H1 (cell line): ENCODE measurements around the gene GTPBP1. TPM values are rescaled to one million over a fixed set of nuclear protein-coding genes. Genes with fewer than 3 reads are reported as not detected.

Experiments
- CTCF ChIA-PET: fragments of 300-600 bp; sonication (Branson Sonifier 250); formaldehyde crosslinking; loops from one replicate; lab custom pipeline; 2021; ENCODE audit not compliant: partially characterized antibody; lab: Charles Lee
- POLR2A ChIA-PET: fragments of 300-600 bp; sonication (Branson Sonifier 250); formaldehyde crosslinking; loops from one replicate; lab custom pipeline; 2021; ENCODE audit warnings: inconsistent platforms; ENCODE audit not compliant: partially characterized antibody; lab: Charles Lee
- DNase-seq, 2 experiments: peaks; one replicate each; pipeline versions ENCODE4 v3.0.0 to v3.0.0-alpha.2; 2010 to 2022; ENCODE audit warnings: low spot score in 2 of 2, low read depth in 1 of 2, mixed read lengths in 1 of 2
- FAIRE-seq: peaks from 2 replicates; lab custom pipeline; 2011; peaks lifted over from hg19 to GRCh38; lab: Jason Lieb, UNC
- H2AFZ ChIP-seq: 2 replicates; pipeline ENCODE4 v1.8.1; 2012; ENCODE audit warnings: low read length, inconsistent platforms
- H2AK5ac ChIP-seq: 2 replicates; pipeline ENCODE4 v1.6.1; 2013; ENCODE audit warnings: low read depth, low read length
- H2BK120ac ChIP-seq: replicated peaks from 2 replicates; pipeline ENCODE3; 2013; ENCODE audit warnings: low read depth, low read length, inconsistent platforms
- H2BK12ac ChIP-seq: 2 replicates; pipeline ENCODE4 v1.6.1; 2013; ENCODE audit warnings: low read depth, low read length
- H2BK15ac ChIP-seq: 2 replicates; pipeline ENCODE4 v1.6.1; 2013; ENCODE audit warnings: low read length
- H2BK20ac ChIP-seq: 2 replicates; pipeline ENCODE4 v1.6.1; 2013; ENCODE audit warnings: low read length
- H2BK5ac ChIP-seq: 2 replicates; pipeline ENCODE4 v1.6.1; 2013; ENCODE audit warnings: low read depth, low read length
- H3K14ac ChIP-seq: 2 replicates; pipeline ENCODE4 v1.6.1; 2013; ENCODE audit warnings: inconsistent platforms; ENCODE audit not compliant: insufficient read length
- H3K18ac ChIP-seq: 2 replicates; pipeline ENCODE4 v1.6.1; 2013; ENCODE audit warnings: low read length; ENCODE audit errors: extremely low read depth
- H3K23ac ChIP-seq: 2 replicates; pipeline ENCODE4 v1.6.1; 2013; ENCODE audit warnings: inconsistent platforms; ENCODE audit not compliant: insufficient read length
- H3K23me2 ChIP-seq: 2 replicates; pipeline ENCODE4 v1.6.1; 2013; ENCODE audit warnings: low read depth, low read length
- H3K27ac ChIP-seq: 2 replicates; pipeline ENCODE4 v1.6.1; 2011; ENCODE audit warnings: low read depth, low read length, inconsistent platforms
- H3K27me3 ChIP-seq, 4 experiments: replicated peaks in 1 of 4; 1 replicate in 1 of 4; 2 replicates in 3 of 4; pipeline versions ENCODE4 v1.6.1 to v1.8.1; 2011 to 2013; ENCODE audit warnings: low read length in 3 of 4, mild to moderate bottlenecking in 3 of 4, inconsistent platforms in 2 of 4, mixed read lengths in 2 of 4, moderate library complexity in 1 of 4; ENCODE audit not compliant: control insufficient read depth in 3 of 4, insufficient read depth in 3 of 4; ENCODE audit errors: extremely low read depth in 1 of 4
- H3K36me3 ChIP-seq, 4 experiments: 2 replicates each; pipeline versions ENCODE4 v1.6.1 to v1.8.1; 2011 to 2013; ENCODE audit warnings: mild to moderate bottlenecking in 4 of 4, low read length in 3 of 4, moderate library complexity in 2 of 4, control low read depth in 1 of 4, inconsistent platforms in 1 of 4; ENCODE audit not compliant: insufficient read depth in 4 of 4, control insufficient read depth in 2 of 4
- H3K4ac ChIP-seq: replicated peaks from 2 replicates; pipeline ENCODE3; 2013; ENCODE audit warnings: low read length, low read depth, mixed read lengths, inconsistent platforms; ENCODE audit not compliant: insufficient read length
- H3K4me1 ChIP-seq, 4 experiments: replicated peaks in 1 of 4; 1 replicate in 1 of 4; 2 replicates in 3 of 4; pipeline versions ENCODE4 v1.6.1 to v1.8.1; 2011 to 2013; ENCODE audit warnings: low read length in 3 of 4, inconsistent platforms in 2 of 4, mixed read lengths in 1 of 4; ENCODE audit not compliant: insufficient read depth in 4 of 4, control insufficient read depth in 3 of 4
- H3K4me2 ChIP-seq, 2 experiments: 2 replicates each; pipeline versions ENCODE4 v1.6.1 to v1.8.1; 2011 to 2013; ENCODE audit warnings: low read depth in 2 of 2, low read length in 2 of 2, control low read depth in 1 of 2, inconsistent platforms in 1 of 2, mild to moderate bottlenecking in 1 of 2; ENCODE audit not compliant: insufficient read depth in 1 of 2
- H3K4me3 ChIP-seq, 4 experiments: fragments of 200-600, 300-600 bp in 1 of 4; sonication (generic), shearing (Covaris generic), sonication (Bioruptor Twin) in 1 of 4; 2 replicates each; pipeline versions ENCODE4 v1.5.1 to v1.8.1; 2011 to 2016; ENCODE audit warnings: low read length in 4 of 4, low read depth in 3 of 4, control low read depth in 2 of 4, inconsistent platforms in 2 of 4, mild to moderate bottlenecking in 2 of 4, mixed read lengths in 1 of 4, moderate library complexity in 1 of 4; ENCODE audit not compliant: insufficient read depth in 2 of 4; ENCODE audit errors: extremely low read depth in 1 of 4
- H3K56ac ChIP-seq: replicated peaks from 2 replicates; pipeline ENCODE3; 2013; ENCODE audit warnings: low read depth, mild to moderate bottlenecking, mixed read lengths, low read length, inconsistent platforms; ENCODE audit not compliant: insufficient read length
- H3K79me1 ChIP-seq: 2 replicates; pipeline ENCODE4 v1.6.1; 2013; ENCODE audit warnings: low read depth, low read length, control low read depth
- H3K79me2 ChIP-seq, 2 experiments: 2 replicates each; pipeline versions ENCODE4 v1.6.1 to v1.8.1; 2012 to 2013; ENCODE audit warnings: low read length in 2 of 2, mild to moderate bottlenecking in 2 of 2, inconsistent platforms in 1 of 2; ENCODE audit not compliant: insufficient read depth in 2 of 2, control insufficient read depth in 1 of 2
- H3K9ac ChIP-seq, 4 experiments: replicated peaks in 1 of 4; 1 replicate in 1 of 4; 2 replicates in 3 of 4; pipeline versions ENCODE4 v1.6.1 to v1.8.1; 2011 to 2013; ENCODE audit warnings: low read depth in 3 of 4, low read length in 3 of 4, control low read depth in 2 of 4, mild to moderate bottlenecking in 2 of 4, moderate library complexity in 2 of 4, inconsistent platforms in 1 of 4; ENCODE audit errors: extremely low read depth in 1 of 4
- H3K9me3 ChIP-seq, 2 experiments: 2 replicates each; pipeline versions ENCODE4 v1.6.1 to v1.8.1; 2012 to 2013; ENCODE audit warnings: mild to moderate bottlenecking in 2 of 2, moderate library complexity in 2 of 2, control low read depth in 1 of 2, inconsistent platforms in 1 of 2, low read depth in 1 of 2, low read length in 1 of 2, mixed read lengths in 1 of 2; ENCODE audit not compliant: insufficient read depth in 2 of 2
- H4K20me1 ChIP-seq, 2 experiments: replicated peaks in 1 of 2; 2 replicates each; pipeline versions ENCODE3 to v1.8.1; 2011 to 2013; ENCODE audit warnings: inconsistent platforms in 2 of 2, low read length in 2 of 2, mild to moderate bottlenecking in 1 of 2; ENCODE audit not compliant: insufficient read depth in 2 of 2, control insufficient read depth in 1 of 2
- H4K5ac ChIP-seq: 2 replicates; pipeline ENCODE4 v1.6.1; 2013; ENCODE audit warnings: low read length, low read depth, mixed read lengths, inconsistent platforms; ENCODE audit not compliant: insufficient read length
- H4K8ac ChIP-seq: 2 replicates; pipeline ENCODE4 v1.8.0; 2013; ENCODE audit warnings: mild to moderate bottlenecking, moderate library complexity, low read length, inconsistent platforms; ENCODE audit not compliant: insufficient read depth; ENCODE audit errors: extremely low read depth
- H4K91ac ChIP-seq: replicated peaks from 2 replicates; pipeline ENCODE3; 2013; ENCODE audit warnings: low read length, mixed read lengths, inconsistent platforms; ENCODE audit not compliant: insufficient read length
- BCL11A ChIP-seq, 2 experiments: IDR thresholded peaks; one replicate each; pipeline ENCODE4 v1.6.1; 2011; ENCODE audit warnings: low read depth in 2 of 2, low read length in 2 of 2, mild to moderate bottlenecking in 2 of 2
- EGR1 ChIP-seq: IDR thresholded peaks from 2 replicates; pipeline ENCODE4 v1.6.1; 2011; ENCODE audit warnings: low read depth, low read length, borderline replicate concordance
- MAFK ChIP-seq: IDR thresholded peaks from 2 replicates; pipeline ENCODE4 v1.6.1; 2012; ENCODE audit warnings: low read depth, mild to moderate bottlenecking, improper control_type of control experiment, low read length
- SP1 ChIP-seq: IDR thresholded peaks from 2 replicates; pipeline ENCODE4 v1.6.1; 2011; ENCODE audit warnings: low read depth, low read length
- TCF12 ChIP-seq: IDR thresholded peaks from 2 replicates; pipeline ENCODE4 v1.6.1; 2011; ENCODE audit warnings: low read depth, mild to moderate bottlenecking, low read length
- ZNF274 ChIP-seq: IDR thresholded peaks from 2 replicates; pipeline ENCODE4 v1.7.0; 2012; ENCODE audit warnings: low read length, borderline replicate concordance; ENCODE audit errors: extremely low read depth
- WGBS, 2 experiments: shearing (Covaris generic) in 1 of 2; methylation state at CpG; one replicate each; pipeline versions ENCODE4 v1.1.6 to v1.1.7; 2013 to 2015; ENCODE audit warnings: low lambda C conversion rate in 2 of 2, mixed read lengths in 2 of 2, inconsistent platforms in 1 of 2, low coverage in 1 of 2, missing lambda C conversion rate in 1 of 2; ENCODE audit not compliant: insufficient replicate concordance in 2 of 2, insufficient coverage in 1 of 2, insufficient read length in 1 of 2; ENCODE audit errors: extremely low coverage in 1 of 2, missing lambda C conversion rate in 1 of 2; 5-methylcytosine and 5-hydroxymethylcytosine counted together
- polyA plus RNA-seq, 7 experiments: library from polyadenylated mRNA; depleted of rRNA in 3 of 7; stranded (reverse) in 5 of 7; unstranded in 2 of 7; fragments of >200 nt in 5 of 7; fragments of 200-250 nt in 2 of 7; gene quantifications; 1 replicate in 5 of 7; 2 replicates in 1 of 7; 4 replicates in 1 of 7; pipeline versions ENCODE4 v1.2.1 to v1.2.3, GENCODE V29; 2011 to 2013; ENCODE audit warnings: missing spikeins in 2 of 7, mixed read lengths in 2 of 7
- total RNA-seq: library from RNA; stranded (reverse); fragmentation: NEBNext Ultra II Directional; extraction: Animal tissue kit (Norgen Biotek cat#: 25700); gene quantifications from 2 replicates; pipeline ENCODE4 v1.2.1, GENCODE V29; 2021

The GTPBP1 gene
- total and polyA plus RNA-seq, 2 of the 8 experiments (the other 6 are each of a cell fraction or from before 2014, with no cell fraction given): 53.1 to 91.8 TPM

GRCh38 chr22:38696606-38697424 is 8.9 kb upstream of the GTPBP1 start:
- peaks cover 2 to 10% (median 5%) of the 10 kb centered on the region in 4 experiments; a peak in 6 of 7 replicates for H3K4me1 ChIP-seq
- H3K4me2 ChIP-seq: 0 out of 4 replicates have a peak overlapping the region, but pooled peaks have one; percentile 17 to 24
- no peaks in the 10 kb centered on the region; a peak in 2 of 8 replicates for H3K36me3 ChIP-seq
- no peak overlapping the region for H2BK5ac ChIP-seq
- H3K23me2 ChIP-seq: peaks cover 10% of the 10 kb centered on the region
- no peak overlapping the region for H2BK120ac ChIP-seq
- H3K79me2 ChIP-seq: peaks cover 0 to 38% of the 10 kb centered on the region in 2 experiments; a peak in 2 of 4 replicates
- H3K56ac ChIP-seq: no peak overlapping the region
- no peak overlapping the region for H3K9ac ChIP-seq
- no peak overlapping the region for H3K14ac ChIP-seq
- 95% methylated on average over 3 of the region's 3 CpGs; no CpG with 5 or more reads in 1 of the 2 experiments for WGBS, 2 experiments
- H3K18ac ChIP-seq: no peak overlapping the region
- no peak overlapping the region for H3K4me3 ChIP-seq
- no peak overlapping the region for H2BK12ac ChIP-seq
- ChIA-PET POLR2A (interaction anchor here (0.7 to 13.1 kb wide), 4 partner anchors 8 to 15 kb away, joined by 3 to 123 read pairs (median 6); partner anchors contain the start of genes GTPBP1 and TOMM22), CTCF (interaction anchor here (0.6 to 1.5 kb wide), 5 partner anchors 8 to 700 kb away, joined by 3 to 4 read pairs (median 3); partner anchors contain the start of gene TOMM22)
- peaks cover 9% of the 10 kb centered on the region; the same call in 1 of the 2 replicates for H3K79me1 ChIP-seq
- H3K27ac ChIP-seq: no peak overlapping the region
- H2BK15ac ChIP-seq: no peak overlapping the region
- H2AFZ ChIP-seq: no peak overlapping the region
- no peaks in the 10 kb centered on the region for H3K27me3 ChIP-seq
- no peak overlapping the region for H4K91ac ChIP-seq
- H2AK5ac ChIP-seq: no peak overlapping the region
- no peak overlapping the region for H3K4ac ChIP-seq
- no peak overlapping the region for H2BK20ac ChIP-seq
- H4K5ac ChIP-seq: no peak overlapping the region
- FAIRE-seq (no peak), DNase-seq (no peak)
- no peak overlapping the region for H3K23ac ChIP-seq
- no peak overlapping the region for H4K8ac ChIP-seq
- no peaks in the 10 kb centered on the region for H3K9me3 ChIP-seq
- H4K20me1 ChIP-seq: peaks cover 0 to 6% of the 10 kb centered on the region in 2 experiments
- TF ChIP-seq EGR1 (no peak), TCF12 (no peak), SP1 (no peak), ZNF274 (no peak), BCL11A (IDR thresholded peaks at IDR 0.05; ENCODE audit: low read depth in 2 of 2, low read length in 2 of 2) (no peak), MAFK (no peak)
